DMS79 treated with DMSO at 0.1 percent for 48 hours (cell line): ENCODE measurements around the gene UQCRQ.

ENCODE experiments used
- DNase-seq: peaks from one replicate; lab custom pipeline; 2025; lab: John Stamatoyannopoulos, UW

UQCRQ gene

DNA sequence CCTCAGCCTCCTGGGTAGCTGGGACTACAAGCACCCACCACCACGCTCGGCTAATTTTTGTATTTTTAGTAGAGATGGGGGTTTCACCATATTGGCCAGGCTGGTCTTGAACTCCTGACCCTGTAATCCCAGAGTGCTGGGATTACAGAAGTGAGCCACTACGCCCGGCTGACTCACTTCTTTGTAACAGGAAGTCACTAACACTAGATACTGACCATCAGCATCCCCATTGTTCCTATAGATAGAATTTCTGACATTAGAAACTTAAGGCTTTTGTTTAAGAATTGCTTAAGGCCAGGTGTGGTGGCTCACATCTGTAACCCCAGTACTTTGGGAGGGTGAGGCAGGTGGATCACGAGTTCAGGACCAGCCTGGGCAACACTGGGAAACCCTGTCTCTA lies 49.2 kb downstream of the UQCRQ start:
- no peak for DNase-seq

- no peak for DNase-seq
These were observed 49.6 kb downstream of the UQCRQ start for GRCh38 chr5:132916086-132916485.
